HEK293T (cell line): ENCODE data around the gene LZTFL1.

Source experiments
- CTCF ChIA-PET: fragments of 350-600 bp; formaldehyde crosslinking; extraction: SDS; loops from one replicate; lab custom pipeline; 2021; ENCODE audit warnings: antibody characterized with exemption, inconsistent platforms; lab: Yijun Ruan, JAX
- POLR2A ChIA-PET: fragments of 350-600 bp; formaldehyde crosslinking; extraction: SDS; loops from one replicate; lab custom pipeline; 2020; ENCODE audit warnings: antibody characterized with exemption, inconsistent platforms; lab: Yijun Ruan, JAX
- DNase-seq: peaks from one replicate; pipeline ENCODE4 v3.0.0; 2012; ENCODE audit warnings: mixed read lengths; ENCODE audit errors: extremely low spot score
- ARNT ChIP-seq: fragments of 450-650 bp; IDR thresholded peaks from 2 replicates; pipeline ENCODE4 v1.6.1; 2017; ENCODE audit warnings: mild to moderate bottlenecking
- BHLHE40 ChIP-seq: fragments of 450-650 bp; IDR thresholded peaks from 2 replicates; pipeline ENCODE4 v1.6.1; 2016; ENCODE audit warnings: mild to moderate bottlenecking, moderate library complexity, borderline replicate concordance
- ELF4 ChIP-seq: fragments of 450-650 bp; IDR thresholded peaks from 2 replicates; pipeline ENCODE4 v1.6.1; 2017; ENCODE audit warnings: antibody characterized with exemption

Gene LZTFL1

DNA sequence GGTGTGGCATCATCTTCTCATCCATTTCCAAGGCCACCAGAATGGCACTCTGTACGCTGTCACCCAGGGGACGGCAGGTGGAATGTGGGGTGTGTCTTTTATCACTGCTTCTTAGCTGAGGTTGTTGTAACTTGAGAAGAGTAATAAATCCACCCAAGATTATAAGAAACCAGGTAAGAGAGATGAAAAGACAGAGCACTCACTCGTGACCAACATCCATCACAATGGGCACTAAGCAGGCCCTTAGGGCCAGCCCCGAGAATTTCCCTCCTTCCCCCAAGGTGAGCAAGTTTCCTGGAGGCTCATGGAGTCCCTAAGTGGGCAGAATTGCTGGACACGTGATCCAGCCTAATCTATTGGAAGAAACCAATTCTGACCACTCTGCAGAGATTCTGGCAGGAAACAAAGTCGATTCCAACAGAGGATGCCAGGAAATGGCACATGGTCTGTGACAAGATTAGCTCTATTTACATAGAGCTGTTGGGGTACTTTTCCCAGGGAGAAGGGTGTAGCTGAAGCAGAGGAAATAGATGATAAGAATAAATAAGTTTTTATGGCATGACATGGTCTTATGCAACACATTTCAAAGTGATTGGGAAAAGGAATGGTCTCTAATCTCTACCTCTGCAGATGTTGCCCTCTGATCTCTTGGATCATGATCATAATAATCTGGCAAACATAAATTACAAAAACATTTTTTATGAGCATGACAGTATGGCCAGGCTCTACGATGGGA is 68.0 kb downstream of the LZTFL1 start:
- POLR2A ChIA-PET: no interaction called here
- no peak for TF ChIP-seq BHLHE40
- no peak for TF ChIP-seq ARNT
- no peak for TF ChIP-seq ELF4
- CTCF ChIA-PET: interaction anchor here (1.6 kb wide), 1 partner anchor 11 kb away, joined by 3 read pairs; no protein-coding TSS in a partner anchor
- no peak for DNase-seq
